Colonic mucosa (tissue), 4 donors: ENCODE measurements around the gene SRRM3. TPM values are rescaled to one million over a fixed set of nuclear protein-coding genes. Genes with fewer than 3 reads are reported as not detected.
"Not testable (repeated sequence)": the region's sequence is repeated elsewhere in the genome, so short reads cannot be mapped to it uniquely, and the experiment has no call there.

Experiments used
- DNase-seq: peaks from one replicate; pipeline ENCODE4 v3.0.0-alpha.2; 2020
- H3K27ac ChIP-seq: fragments of 200-600 bp; one replicate; pipeline ENCODE4 v1.8.0; 2021
- H3K27me3 ChIP-seq: fragments of 200-600 bp; one replicate; pipeline ENCODE4 v1.8.0; 2021
- H3K36me3 ChIP-seq: fragments of 200-600 bp; one replicate; pipeline ENCODE4 v1.8.0; 2021
- H3K4me1 ChIP-seq: fragments of 200-600 bp; one replicate; pipeline ENCODE4 v1.8.0; 2021; ENCODE audit warnings: mild to moderate bottlenecking
- H3K4me3 ChIP-seq: fragments of 200-600 bp; one replicate; pipeline ENCODE4 v1.8.0; 2021
- H3K9ac ChIP-seq, 2 donors: one replicate each; pipeline ENCODE4 v1.7.0; 2013; ENCODE audit warnings: control low read depth in 2 of 2, low read depth in 2 of 2, low read length in 2 of 2
- H3K9me3 ChIP-seq: fragments of 200-600 bp; one replicate; pipeline ENCODE4 v1.8.0; 2021
- CTCF ChIP-seq: fragments of 200-600 bp; IDR thresholded peaks from one replicate; pipeline ENCODE4 v1.8.0; 2022; ENCODE audit warnings: antibody characterized with exemption, mild to moderate bottlenecking
- intact Hi-C: fragments of 100-400 bp; cut with DNase I; formaldehyde crosslinking; loops from one replicate; pipeline ENCODE4 v1.14.1; 2022
- total RNA-seq, 2 donors: library from RNA; stranded (reverse); fragmentation: NEBNext Ultra II Directional in 1 of 2; extraction: Animal tissue kit (Norgen Biotek cat#: 25700) in 1 of 2; gene quantifications; one replicate each; pipeline ENCODE4 v1.2.1, GENCODE V29; 2021
- donor health status: healthy.
- donor health status: DM: no; HTN: no; CAD: no.
- donor health status: DM: no; HTN: no; CAD: no.

SRRM3 gene
- total RNA-seq, 2 donors from 2014 or later: 0.64 to 0.67 TPM

DNA sequence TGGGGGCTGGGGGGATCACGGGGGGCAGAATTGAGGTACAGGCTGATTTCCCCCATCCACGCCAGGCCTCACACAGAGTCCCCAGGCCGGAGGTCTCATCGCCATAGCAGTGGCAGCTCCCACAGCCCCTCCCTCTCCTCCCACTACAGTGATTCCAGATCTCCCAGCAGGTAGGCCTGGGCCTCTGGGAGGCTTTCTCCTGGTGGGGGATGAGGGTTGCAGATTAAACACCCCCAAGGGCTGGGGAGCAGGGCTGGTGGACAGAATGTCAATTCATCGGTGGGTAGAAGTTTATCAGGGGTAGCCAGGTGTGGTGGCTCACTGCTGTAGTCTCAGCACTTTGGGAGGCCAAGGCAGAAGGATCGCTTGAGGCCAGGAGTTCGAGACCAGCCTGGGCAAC lies 63.6 kb downstream of the SRRM3 start:
- no peaks in the 10 kb centered on the region for H3K9me3 ChIP-seq
- no peaks in the 10 kb centered on the region for H3K36me3 ChIP-seq
- TF ChIP-seq CTCF: no peak
- H3K4me1 ChIP-seq: no peaks in the 10 kb centered on the region
- no peak overlapping the region for H3K4me3 ChIP-seq
- intact Hi-C loops: loop anchor here (5.0 kb wide), 1 partner anchor 78 kb away; no protein-coding TSS in a partner anchor
- H3K9ac ChIP-seq: no peak overlapping the region
- H3K27ac ChIP-seq: no peak overlapping the region
- peaks cover 28% of the 10 kb centered on the region for H3K27me3 ChIP-seq
- no peak for DNase-seq

- H3K36me3 ChIP-seq: no peaks in the 10 kb centered on the region
- no peaks in the 10 kb centered on the region for H3K9me3 ChIP-seq
- no peak overlapping the region for H3K27ac ChIP-seq
- TF ChIP-seq CTCF: no peak
- intact Hi-C loops: loop anchor here (5.0 kb wide), 1 partner anchor 80 kb away; no protein-coding TSS in a partner anchor
- DNase-seq: no peak
- H3K4me1 ChIP-seq: no peaks in the 10 kb centered on the region
- peaks cover 28% of the 10 kb centered on the region for H3K27me3 ChIP-seq
- H3K9ac ChIP-seq: no peak overlapping the region
- peak overlapping the region; percentile 0 for H3K4me3 ChIP-seq
Measured at GRCh38 chr7:76267107-76267893, 65.6 kb downstream of the SRRM3 start.

GRCh38 chr7:76267894-76268183 lies 66.1 kb downstream of the SRRM3 start:
- no peaks in the 10 kb centered on the region for H3K36me3 ChIP-seq
- no peak for TF ChIP-seq CTCF
- no peaks in the 10 kb centered on the region for H3K9me3 ChIP-seq
- no peaks in the 10 kb centered on the region for H3K4me1 ChIP-seq
- H3K27me3 ChIP-seq: peaks cover 28% of the 10 kb centered on the region
- H3K27ac ChIP-seq: no peak overlapping the region
- H3K4me3 ChIP-seq: no peak overlapping the region
- no peak overlapping the region for H3K9ac ChIP-seq
- no peak for DNase-seq
- intact Hi-C loops: loop anchor here (5.0 kb wide), 1 partner anchor 81 kb away; no protein-coding TSS in a partner anchor

- H3K27me3 ChIP-seq: peaks cover 28% of the 10 kb centered on the region
- intact Hi-C loops: loop anchor here (5.0 kb wide), 1 partner anchor 81 kb away; no protein-coding TSS in a partner anchor
- H3K27ac ChIP-seq: no peak overlapping the region
- H3K4me1 ChIP-seq: no peaks in the 10 kb centered on the region
- no peaks in the 10 kb centered on the region for H3K9me3 ChIP-seq
- H3K36me3 ChIP-seq: no peaks in the 10 kb centered on the region
- no peak for TF ChIP-seq CTCF
- no peak for DNase-seq
- H3K4me3 ChIP-seq: no peak overlapping the region
- H3K9ac ChIP-seq: no peak overlapping the region
Measured at GRCh38 chr7:76268376-76268775, 66.7 kb downstream of the SRRM3 start.

DNA sequence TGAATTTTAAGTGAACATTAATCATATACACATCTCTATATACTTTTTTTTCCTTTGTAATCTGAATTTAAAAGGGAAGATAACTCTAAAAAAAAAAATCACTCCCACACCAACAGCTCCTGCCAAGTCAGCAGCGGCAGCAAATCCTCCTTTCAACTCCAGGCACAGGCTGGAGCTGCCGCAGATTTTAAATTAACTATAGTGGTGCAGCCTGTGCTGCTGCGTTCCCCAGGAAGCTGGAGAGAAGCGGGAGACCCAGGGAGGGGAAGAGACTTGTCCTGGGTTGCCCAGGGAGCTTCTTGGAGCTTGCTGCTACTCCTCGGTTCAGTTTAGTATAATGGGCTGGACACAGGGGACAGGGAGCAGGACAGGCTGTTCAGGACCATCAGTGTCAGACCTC lies 68.2 kb downstream of the SRRM3 start:
- intact Hi-C loops: loop anchor here (5.0 kb wide), 1 partner anchor 83 kb away; no protein-coding TSS in a partner anchor

GRCh38 chr7:76271384-76271783 lies 69.7 kb downstream of the SRRM3 start:
- H3K36me3 ChIP-seq, H3K27ac ChIP-seq, intact Hi-C loops, H3K9me3 ChIP-seq, DNase-seq, H3K4me1 ChIP-seq, H3K4me3 ChIP-seq, H3K9ac ChIP-seq: not testable (repeated sequence)
- peaks cover 28% of the 10 kb centered on the region for H3K27me3 ChIP-seq

More for the DNA sequence above, 68.2 kb downstream of the SRRM3 start:
- Histone ChIP-seq H3K27ac (no peak overlapping the region), H3K9ac (no peak overlapping the region), H3K9me3 (no peaks in the 10 kb centered on the region), H3K36me3 (no peaks in the 10 kb centered on the region), H3K27me3 (peaks cover 28% of the 10 kb centered on the region), H3K4me3 (no peak overlapping the region), H3K4me1 (no peaks in the 10 kb centered on the region)
- DNase-seq: no peak
- TF ChIP-seq CTCF: no peak
